ENCODE results near the gene RBPJ.

The RBPJ gene

GRCh38 chr4:26298198-26298947 lies 22.4 kb upstream of the RBPJ start:
- DNase-seq (ENCODE audit: extremely low read depth, insufficient read length), result no peak
- Histone ChIP-seq H3K36me3 (ENCODE audit: control insufficient read depth, insufficient read depth, low read length) (no peaks in the 10 kb centered on the region), H3K4me3 (replicated peaks; ENCODE audit: low read depth, low read length) (no peak overlapping the region), H3K27me3 (replicated peaks; ENCODE audit: control insufficient read depth, insufficient read depth, low read length) (no peaks in the 10 kb centered on the region)
- TF ChIP-seq CTCF (IDR thresholded peaks at IDR 0.05; ENCODE audit: insufficient read depth, low read length, poor library complexity, severe bottlenecking), result no peak

GRCh38 chr4:26299254-26299882 lies 21.4 kb upstream of the RBPJ start:
- Histone ChIP-seq H3K36me3 (ENCODE audit: control insufficient read depth, insufficient read depth, low read length) (no peaks in the 10 kb centered on the region), H3K27me3 (replicated peaks; ENCODE audit: control insufficient read depth, insufficient read depth, low read length) (no peaks in the 10 kb centered on the region), H3K4me3 (replicated peaks; ENCODE audit: low read depth, low read length) (peak overlapping the region; percentile 29)
- peak; percentile 44 for DNase-seq (ENCODE audit: extremely low read depth, insufficient read length)
- no peak for TF ChIP-seq CTCF (IDR thresholded peaks at IDR 0.05; ENCODE audit: insufficient read depth, low read length, poor library complexity, severe bottlenecking)

- no peak for DNase-seq (ENCODE audit: extremely low read depth, insufficient read length)
- H3K36me3 ChIP-seq (ENCODE audit: control insufficient read depth, insufficient read depth, low read length), result no peaks in the 10 kb centered on the region
- no peak for TF ChIP-seq CTCF (IDR thresholded peaks at IDR 0.05; ENCODE audit: insufficient read depth, low read length, poor library complexity, severe bottlenecking)
- H3K4me3 ChIP-seq (replicated peaks; ENCODE audit: low read depth, low read length), result no peak overlapping the region
- H3K27me3 ChIP-seq (replicated peaks; ENCODE audit: control insufficient read depth, insufficient read depth, low read length), result no peaks in the 10 kb centered on the region
Measured at GRCh38 chr4:26300314-26301307, 20.2 kb upstream of the RBPJ start.

- no peak for TF ChIP-seq CTCF (IDR thresholded peaks at IDR 0.05; ENCODE audit: insufficient read depth, low read length, poor library complexity, severe bottlenecking)
- H3K36me3 ChIP-seq (ENCODE audit: control insufficient read depth, insufficient read depth, low read length), result no peaks in the 10 kb centered on the region
- no peaks in the 10 kb centered on the region for H3K27me3 ChIP-seq (replicated peaks; ENCODE audit: control insufficient read depth, insufficient read depth, low read length)
- no peak overlapping the region for H3K4me3 ChIP-seq (replicated peaks; ENCODE audit: low read depth, low read length)
- no peak for DNase-seq (ENCODE audit: extremely low read depth, insufficient read length)
Measured at GRCh38 chr4:26302031-26302899, 18.5 kb upstream of the RBPJ start.

GRCh38 chr4:26303008-26303407 lies 17.8 kb upstream of the RBPJ start:
- H3K27me3 ChIP-seq (replicated peaks; ENCODE audit: control insufficient read depth, insufficient read depth, low read length), result no peaks in the 10 kb centered on the region
- H3K36me3 ChIP-seq (ENCODE audit: control insufficient read depth, insufficient read depth, low read length), result no peaks in the 10 kb centered on the region
- no peak for TF ChIP-seq CTCF (IDR thresholded peaks at IDR 0.05; ENCODE audit: insufficient read depth, low read length, poor library complexity, severe bottlenecking)
- DNase-seq (ENCODE audit: extremely low read depth, insufficient read length), result no peak
- H3K4me3 ChIP-seq (replicated peaks; ENCODE audit: low read depth, low read length), result no peak overlapping the region

Data from GM06990 (cell line).